ENCODE data around the gene CLPX.
"Not testable (repeated sequence)": the region's sequence is repeated elsewhere in the genome, so short reads cannot be mapped to it uniquely, and the experiment has no call there.

Gene CLPX

GRCh38 chr15:65156692-65157091 is 28.4 kb downstream of the CLPX start:
- TF ChIP-seq CTCF (IDR thresholded peaks at IDR 0.05; ENCODE audit: insufficient read depth, low read depth, low read length, missing control alignments), result no peak
- no peak for DNase-seq (ENCODE audit: low read depth)
- H3K4me3 ChIP-seq (ENCODE audit: low read length), result no peak overlapping the region

GRCh38 chr15:65154720-65155119 is 30.4 kb downstream of the CLPX start:
- no peak for TF ChIP-seq CTCF (IDR thresholded peaks at IDR 0.05; ENCODE audit: insufficient read depth, low read depth, low read length, missing control alignments)
- no peak for DNase-seq (ENCODE audit: low read depth)
- H3K4me3 ChIP-seq (ENCODE audit: low read length), result no peak overlapping the region

- H3K4me3 ChIP-seq (ENCODE audit: low read length), result no peak overlapping the region
- no peak for TF ChIP-seq CTCF (IDR thresholded peaks at IDR 0.05; ENCODE audit: insufficient read depth, low read depth, low read length, missing control alignments)
- no peak for DNase-seq (ENCODE audit: low read depth)
These were observed 37.2 kb downstream of the CLPX start for GRCh38 chr15:65147902-65148301.

- DNase-seq (ENCODE audit: low read depth), result no peak
- no peak for TF ChIP-seq CTCF (IDR thresholded peaks at IDR 0.05; ENCODE audit: insufficient read depth, low read depth, low read length, missing control alignments)
- H3K4me3 ChIP-seq (ENCODE audit: low read length), result no peak overlapping the region
These were observed 38.7 kb downstream of the CLPX start for GRCh38 chr15:65146438-65146837.

- peak; percentile 42 for DNase-seq (ENCODE audit: low read depth)
- H3K4me3 ChIP-seq (ENCODE audit: low read length), result not testable (repeated sequence)
These were observed 46.5 kb downstream of the CLPX start for GRCh38 chr15:65138631-65139030.

- H3K4me3 ChIP-seq (ENCODE audit: low read length); DNase-seq (ENCODE audit: low read depth): not testable (repeated sequence)
These were observed 47.2 kb downstream of the CLPX start for GRCh38 chr15:65137893-65138292.

- not testable (repeated sequence) for H3K4me3 ChIP-seq (ENCODE audit: low read length); DNase-seq (ENCODE audit: low read depth)
These were observed 48.1 kb downstream of the CLPX start for GRCh38 chr15:65137089-65137488.

- no peak overlapping the region for H3K4me3 ChIP-seq (ENCODE audit: low read length)
- TF ChIP-seq CTCF (IDR thresholded peaks at IDR 0.05; ENCODE audit: insufficient read depth, low read depth, low read length, missing control alignments), result no peak
- DNase-seq (ENCODE audit: low read depth), result no peak
These were observed 50.6 kb downstream of the CLPX start for GRCh38 chr15:65134538-65134937.

GRCh38 chr15:65133548-65134200 is 51.5 kb downstream of the CLPX start, which contains the start of gene PDCD7:
Gene PDCD7 (minus strand): TSS chr15:65133808. CDS start chr15:65133781, 27 bp downstream.
- DNase-seq (ENCODE audit: low read depth), result peak; percentile 92

More at GRCh38 chr15:65133548-65134200, 51.5 kb downstream of the CLPX start, which contains the start of gene PDCD7:
- no peak for TF ChIP-seq CTCF (IDR thresholded peaks at IDR 0.05; ENCODE audit: insufficient read depth, low read depth, low read length, missing control alignments)
- peak within 1 kb of the TSS; percentile 84 for H3K4me3 ChIP-seq (ENCODE audit: low read length)
